GM19463 (cell line): Measurements from ENCODE around the gene ARMC2.
"Not testable (repeated sequence)": the region's sequence is repeated elsewhere in the genome, so short reads cannot be mapped to it uniquely, and the experiment has no call there.

Source experiments
- ATAC-seq: cut with Tn5 transposase; IDR thresholded peaks from one replicate; pipeline ENCODE4 v1.9.1; 2021; ENCODE audit warnings: mild to moderate bottlenecking, moderate library complexity; ENCODE audit not compliant: unreplicated experiment

ARMC2 gene

GRCh38 chr6:108835218-108835850 is 12.9 kb upstream of the ARMC2 start:
- ATAC-seq = peak; percentile 86

- ATAC-seq = no peak
Measured at GRCh38 chr6:108836061-108836460, 12.2 kb upstream of the ARMC2 start.

GRCh38 chr6:108837236-108837971 is 10.8 kb upstream of the ARMC2 start:
- no peak for ATAC-seq

- no peak for ATAC-seq
Measured at GRCh38 chr6:108838101-108838717, 10.0 kb upstream of the ARMC2 start.

- no peak for ATAC-seq
Measured at GRCh38 chr6:108839083-108839642, 9.1 kb upstream of the ARMC2 start.

- ATAC-seq = no peak
Measured at GRCh38 chr6:108840919-108841318, 7.3 kb upstream of the ARMC2 start.

- ATAC-seq = no peak
Measured at GRCh38 chr6:108841377-108841855, 6.8 kb upstream of the ARMC2 start.

GRCh38 chr6:108844135-108844534 is 4.1 kb upstream of the ARMC2 start:
- ATAC-seq = no peak

- no peak for ATAC-seq
Measured at GRCh38 chr6:108845145-108845544, 3.1 kb upstream of the ARMC2 start.

GRCh38 chr6:108846101-108846500 is 2.1 kb upstream of the ARMC2 start:
- ATAC-seq = no peak

GRCh38 chr6:108846628-108847027 is 1.6 kb upstream of the ARMC2 start:
- no peak for ATAC-seq

- no peak for ATAC-seq
Measured at GRCh38 chr6:108847738-108848115, 495 bp upstream of the ARMC2 start.

- ATAC-seq = no peak
Measured at GRCh38 chr6:108850669-108851465, 2.6 kb downstream of the ARMC2 start.

- no peak for ATAC-seq
Measured at GRCh38 chr6:108851756-108852155, 3.5 kb downstream of the ARMC2 start.

GRCh38 chr6:108853077-108853476 is 4.9 kb downstream of the ARMC2 start:
- ATAC-seq = no peak

- no peak for ATAC-seq
Measured at GRCh38 chr6:108862479-108863191, 14.4 kb downstream of the ARMC2 start.

GRCh38 chr6:108865751-108866286 is 17.6 kb downstream of the ARMC2 start:
- not testable (repeated sequence) for ATAC-seq

GRCh38 chr6:108866798-108867197 is 18.6 kb downstream of the ARMC2 start:
- no peak for ATAC-seq

- ATAC-seq = no peak
Measured at GRCh38 chr6:108868647-108869046, 20.4 kb downstream of the ARMC2 start.

- ATAC-seq = no peak
Measured at GRCh38 chr6:108869876-108870275, 21.7 kb downstream of the ARMC2 start.
